T-cell (primary cell): ENCODE results near the gene INTU. TPM values are rescaled to one million over a fixed set of nuclear protein-coding genes. Genes with fewer than 3 reads are reported as not detected.

Experiments
- ATAC-seq, 4 experiments: fragments of 200-7000 bp in 3 of 4; fragments of 150-1000 bp in 1 of 4; cut with Tn5 transposase; replicated peaks in 1 of 4; 1 replicate in 3 of 4; 2 replicates in 1 of 4; pipeline ENCODE4 v1.10.0; 2021; ENCODE audit warnings: moderate library complexity in 3 of 4, mild to moderate bottlenecking in 2 of 4, moderate number of reproducible peaks in 1 of 4
- CTCF ChIA-PET, 2 donors: fragments of 300-600 bp; sonication (Branson Sonifier 250); formaldehyde crosslinking; loops; one replicate each; lab custom pipeline; 2022; ENCODE audit warnings: antibody characterized with exemption in 2 of 2; lab: Charles Lee
- POLR2A ChIA-PET, 2 donors: fragments of 300-600 bp; sonication (Branson Sonifier 250); formaldehyde crosslinking; loops; one replicate each; lab custom pipeline; 2022; ENCODE audit warnings: antibody characterized with exemption in 2 of 2; lab: Charles Lee
- DNase-seq, 35 experiments: peaks; one replicate each; pipeline versions ENCODE4 v3.0.0 to v3.0.0-alpha.2; 2013 to 2023
- H3K27ac ChIP-seq: one replicate; pipeline ENCODE4 v1.5.1; 2013; ENCODE audit warnings: low read length
- H3K27me3 ChIP-seq, 2 experiments: replicated peaks in 1 of 2; 1 replicate in 1 of 2; 2 replicates in 1 of 2; pipeline versions ENCODE4 v1.6.1 to v1.7.0; 2013; ENCODE audit warnings: low read length in 1 of 2, mixed read lengths in 1 of 2; ENCODE audit not compliant: control insufficient read depth in 2 of 2, insufficient read depth in 2 of 2; ENCODE audit errors: extremely low read depth in 1 of 2
- H3K36me3 ChIP-seq, 2 donors: 1 replicate in 1 of 2; 2 replicates in 1 of 2; pipeline versions ENCODE4 v1.6.1 to v1.7.0; 2013; ENCODE audit warnings: low read length in 1 of 2; ENCODE audit not compliant: control insufficient read depth in 2 of 2, insufficient read depth in 1 of 2; ENCODE audit errors: extremely low read depth in 1 of 2
- H3K4me1 ChIP-seq, 2 experiments: 1 replicate in 1 of 2; 2 replicates in 1 of 2; pipeline versions ENCODE4 v1.6.1 to v1.7.0; 2013; ENCODE audit warnings: low read length in 2 of 2, mixed read lengths in 1 of 2; ENCODE audit not compliant: insufficient read depth in 2 of 2, control insufficient read depth in 1 of 2; ENCODE audit errors: extremely low read depth in 1 of 2
- H3K4me3 ChIP-seq, 2 donors: 1 replicate in 1 of 2; 2 replicates in 1 of 2; pipeline versions ENCODE4 v1.5.1 to v1.7.0; 2013; ENCODE audit warnings: mild to moderate bottlenecking in 2 of 2, low read length in 1 of 2, moderate library complexity in 1 of 2; ENCODE audit not compliant: control insufficient read depth in 1 of 2; ENCODE audit errors: extremely low read depth in 1 of 2
- H3K9me3 ChIP-seq: 2 replicates; pipeline ENCODE4 v1.7.0; 2013
- H3K27ac Mint-ChIP-seq, 2 donors: one replicate each; pipeline ENCODE4 v1.8.0; 2020 to 2021; ENCODE audit warnings: mild to moderate bottlenecking in 2 of 2, mixed read lengths in 2 of 2
- H3K27me3 Mint-ChIP-seq, 2 donors: one replicate each; pipeline ENCODE4 v1.8.0; 2021 to 2022; ENCODE audit warnings: mixed read lengths in 2 of 2
- H3K36me3 Mint-ChIP-seq: one replicate; pipeline ENCODE4 v1.8.0; 2021; ENCODE audit warnings: mixed read lengths
- H3K4me1 Mint-ChIP-seq, 3 donors: one replicate each; pipeline ENCODE4 v1.8.0; 2020 to 2022; ENCODE audit warnings: mixed read lengths in 3 of 3, mild to moderate bottlenecking in 1 of 3
- H3K4me3 Mint-ChIP-seq, 3 donors: one replicate each; pipeline ENCODE4 v1.8.0; 2020 to 2022; ENCODE audit warnings: mild to moderate bottlenecking in 3 of 3, mixed read lengths in 3 of 3, moderate library complexity in 3 of 3
- H3K9me3 Mint-ChIP-seq, 3 donors: one replicate each; pipeline ENCODE4 v1.8.0; 2020 to 2022; ENCODE audit warnings: mixed read lengths in 3 of 3
- WGBS: methylation state at CpG from one replicate; pipeline ENCODE4 v1.1.5; 2013; ENCODE audit warnings: missing lambda C conversion rate; ENCODE audit not compliant: insufficient coverage; 5-methylcytosine and 5-hydroxymethylcytosine counted together
- total RNA-seq, 35 experiments: library from RNA in 6 of 35; stranded (reverse) in 6 of 35; fragments of 120-200 nt in 1 of 35; gene quantifications; one replicate each; pipeline versions ENCODE4 v1.2.1 to v1.2.4 and lab custom pipeline; 2013 to 2026

Gene INTU
- total RNA-seq, 5 donors from 2014 or later (not counting 1 experiment from before 2014, with no cell fraction given) = 0.13 to 0.44 (median 0.19) TPM; not detected in 2

GRCh38 chr4:127772769-127773671 lies 140.3 kb downstream of the INTU start:
- no peaks in the 10 kb centered on the region for H3K4me1 ChIP-seq
- CTCF ChIA-PET = interaction anchor here in 1 of 2 donors (0.7 kb wide), 1 partner anchor 32 kb away, joined by 8 read pairs; no protein-coding TSS in a partner anchor
- no peaks in the 10 kb centered on the region for H3K36me3 ChIP-seq
- peaks cover 41 to 45% of the 10 kb centered on the region in 2 donors for H3K27me3 Mint-ChIP-seq
- no peaks in the 10 kb centered on the region for H3K9me3 Mint-ChIP-seq
- H3K27me3 ChIP-seq = peaks cover 0 to 9% of the 10 kb centered on the region in 2 experiments
- H3K27ac ChIP-seq = no peak overlapping the region
- H3K4me3 Mint-ChIP-seq = no peak overlapping the region
- no peak for DNase-seq
- 90% methylated on average over 3 of the region's 10 CpGs for WGBS
- H3K4me1 Mint-ChIP-seq = no peaks in the 10 kb centered on the region
- ATAC-seq = no peak
- no peak overlapping the region for H3K4me3 ChIP-seq
- H3K27ac Mint-ChIP-seq = no peak overlapping the region
- no peaks in the 10 kb centered on the region for H3K9me3 ChIP-seq
- no peaks in the 10 kb centered on the region for H3K36me3 Mint-ChIP-seq
- POLR2A ChIA-PET = no interaction called here

DNA sequence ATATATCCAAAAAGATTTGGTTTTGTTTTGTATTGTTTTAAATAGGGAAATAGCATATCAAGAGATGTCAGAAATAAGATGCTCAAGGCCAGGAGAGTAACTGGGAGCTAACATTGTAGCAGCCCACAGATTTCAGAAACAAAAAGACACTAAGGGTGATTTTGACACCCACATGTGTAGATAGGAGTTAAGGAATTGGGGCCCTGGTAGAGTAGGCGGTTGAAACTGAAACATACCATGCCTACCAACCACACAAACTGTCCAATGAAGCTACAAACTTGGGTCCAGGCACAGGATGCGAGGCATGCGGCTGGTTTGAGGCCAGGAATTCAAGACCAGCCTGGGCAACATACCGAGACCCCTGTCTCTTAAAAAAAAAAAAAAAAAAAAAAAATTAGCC lies 143.1 kb downstream of the INTU start:
- H3K4me3 ChIP-seq = no peak overlapping the region
- DNase-seq (no peak), ATAC-seq (no peak)
- ChIA-PET CTCF (no interaction called here), POLR2A (no interaction called here)
- H3K36me3 ChIP-seq = no peaks in the 10 kb centered on the region
- H3K36me3 Mint-ChIP-seq = no peaks in the 10 kb centered on the region
- peaks cover 0 to 5% (median 0%) of the 10 kb centered on the region in 3 donors for H3K4me1 Mint-ChIP-seq
- H3K27ac Mint-ChIP-seq = no peak overlapping the region
- H3K9me3 ChIP-seq = no peaks in the 10 kb centered on the region
- H3K4me3 Mint-ChIP-seq = no peak overlapping the region
- no peak overlapping the region for H3K27ac ChIP-seq
- no peaks in the 10 kb centered on the region for H3K4me1 ChIP-seq
- WGBS = no CpG with 5 or more reads among the region's 4 CpGs
- peaks cover under 1 to 18% of the 10 kb centered on the region in 2 experiments for H3K27me3 ChIP-seq
- H3K27me3 Mint-ChIP-seq = peaks cover 57 to 64% of the 10 kb centered on the region in 2 donors
- no peaks in the 10 kb centered on the region for H3K9me3 Mint-ChIP-seq

Other genes with a start within 250 kb of the INTU start
- gene SLC25A31, start 97.4 kb downstream of the INTU start, total RNA-seq = not detected
- gene HSPA4L, start 149.4 kb downstream of the INTU start, total RNA-seq = under 1 TPM in 3 of 5 donors, not detected in 2; 0.09 to 0.22 (median 0.16) TPM
- gene PLK4, start 247.9 kb downstream of the INTU start, total RNA-seq = 1 to 10 TPM; 1.7 to 5.6 (median 1.9) TPM